NCI-H526 (cell line): Measurements from ENCODE around the gene EVC2.
A peak's percentile ranks its signal among the peaks of the same experiment; 100 is the strongest.
"Not testable (repeated sequence)": the region's sequence is repeated elsewhere in the genome, so short reads cannot be mapped to it uniquely, and the experiment has no call there.

Experiments
- DNase-seq, 2 experiments: peaks; one replicate each; lab custom pipeline; 2025; lab: John Stamatoyannopoulos, UW

EVC2 gene

GRCh38 chr4:5742388-5742787 lies 34.0 kb upstream of the EVC2 start:
- DNase-seq, result no peak

GRCh38 chr4:5738061-5738460 lies 29.7 kb upstream of the EVC2 start:
- DNase-seq, result no peak

- no peak for DNase-seq
These were observed 27.1 kb upstream of the EVC2 start for GRCh38 chr4:5735463-5735862.

GRCh38 chr4:5734853-5735252 lies 26.5 kb upstream of the EVC2 start:
- no peak for DNase-seq

GRCh38 chr4:5732158-5732557 lies 23.8 kb upstream of the EVC2 start:
- DNase-seq, result no peak

- DNase-seq, result no peak
These were observed 22.9 kb upstream of the EVC2 start for GRCh38 chr4:5730993-5731990.

GRCh38 chr4:5730436-5730835 lies 22.1 kb upstream of the EVC2 start:
- no peak for DNase-seq

GRCh38 chr4:5728412-5728811 lies 20.1 kb upstream of the EVC2 start:
- DNase-seq, result not testable (repeated sequence)

GRCh38 chr4:5724377-5724776 lies 16.0 kb upstream of the EVC2 start:
- DNase-seq, result no peak

GRCh38 chr4:5722328-5722727 lies 14.0 kb upstream of the EVC2 start:
- DNase-seq, result no peak

- DNase-seq, result no peak
These were observed 13.6 kb upstream of the EVC2 start for GRCh38 chr4:5721923-5722322.

- no peak for DNase-seq
These were observed 12.6 kb upstream of the EVC2 start for GRCh38 chr4:5720980-5721379.

GRCh38 chr4:5720157-5720850 lies 11.9 kb upstream of the EVC2 start:
- no peak for DNase-seq

GRCh38 chr4:5719350-5720055 lies 11.1 kb upstream of the EVC2 start:
- DNase-seq, result peak; percentile 55 to 72

- no peak for DNase-seq
These were observed 10.1 kb upstream of the EVC2 start for GRCh38 chr4:5718411-5718810.

GRCh38 chr4:5717449-5718158 lies 9.2 kb upstream of the EVC2 start:
- no peak for DNase-seq

- DNase-seq, result no peak
These were observed 8.0 kb upstream of the EVC2 start for GRCh38 chr4:5716391-5716790.

GRCh38 chr4:5715357-5715756 lies 7.0 kb upstream of the EVC2 start:
- DNase-seq, result no peak

- no peak for DNase-seq
These were observed 5.5 kb upstream of the EVC2 start for GRCh38 chr4:5713861-5714260.

GRCh38 chr4:5712931-5713330 lies 4.6 kb upstream of the EVC2 start:
- no peak for DNase-seq

- DNase-seq, result no peak
These were observed 4.2 kb upstream of the EVC2 start for GRCh38 chr4:5712517-5712916.
